ENCODE measurements around the gene THYN1. TPM values are rescaled to one million over a fixed set of nuclear protein-coding genes. Genes with fewer than 3 reads are reported as not detected.
A peak's percentile ranks its signal among the peaks of the same experiment; 100 is the strongest.

Gene THYN1
- total and polyA plus RNA-seq, 2 of the 13 experiments (the other 11 are each of a cell fraction or from before 2014, with no cell fraction given): 36.1 to 87.6 TPM

DNA sequence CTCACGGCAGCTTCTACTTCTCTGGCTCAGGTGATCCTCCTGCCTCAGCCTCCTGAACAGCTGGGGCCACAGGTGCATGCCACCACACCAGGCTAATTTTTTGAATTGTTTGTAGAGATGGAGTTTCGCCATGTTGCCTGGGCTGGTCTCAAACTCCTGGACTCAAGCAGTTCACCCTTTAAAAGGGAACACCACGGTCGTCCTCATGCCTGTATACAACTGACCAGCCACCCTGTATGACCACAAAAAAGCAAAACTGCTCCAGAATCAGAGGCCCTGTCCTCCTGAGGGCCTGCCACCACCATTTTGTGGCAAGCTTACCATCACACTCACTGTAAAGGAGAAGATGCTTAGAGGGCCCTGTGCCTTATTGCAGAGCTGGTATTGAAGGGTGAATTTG lies 25.2 kb upstream of the THYN1 start:
- ATAC-seq (no peak), DNase-seq (ENCODE audit: low spot score) (no peak), FAIRE-seq (no peak)
- Histone ChIP-seq H3K27me3 (ENCODE audit: control insufficient read depth in 1 of 2, insufficient read depth in 2 of 2, low read length in 2 of 2) (peaks cover 6 to 75% of the 10 kb centered on the region in 2 experiments), H3K4me1 (ENCODE audit: insufficient read depth, low read length) (no peaks in the 10 kb centered on the region; the same call in 1 of the 2 replicates), H4K20me1 (ENCODE audit: insufficient read depth, low read length) (no peaks in the 10 kb centered on the region), H3K36me3 (replicated peaks in 1 of 2; ENCODE audit: control insufficient read depth in 1 of 2, insufficient read depth in 2 of 2, low read length in 2 of 2) (no peaks in the 10 kb centered on the region), H3K9ac (ENCODE audit: insufficient read depth, low read depth, low read length) (no peak overlapping the region), H3K27ac (ENCODE audit: extremely low read length, insufficient read depth, low read length) (no peak overlapping the region), H3K4me3 (replicated peaks in 1 of 3; ENCODE audit: insufficient read depth in 1 of 3, low read depth in 2 of 3, low read length in 3 of 3) (no peak overlapping the region), H3K79me2 (ENCODE audit: insufficient read depth, low read length) (no peaks in the 10 kb centered on the region), H3K4me2 (ENCODE audit: low read depth, low read length) (no peak overlapping the region), H2AFZ (ENCODE audit: low read length) (no peak overlapping the region), H3K9me3 (ENCODE audit: low read length) (no peaks in the 10 kb centered on the region)
- WGBS (ENCODE audit: low lambda C conversion rate): 11% methylated on average over 4 of the region's 4 CpGs
- POLR2A ChIA-PET: no interaction called here
- TF ChIP-seq ZNF550 (CRISPR knock-in tag; IDR thresholded peaks at IDR 0.05; ENCODE audit: borderline replicate concordance): no peak
- no peak for TF ChIP-seq KAT7 (CRISPR knock-in tag; IDR thresholded peaks at IDR 0.05; ENCODE audit: borderline replicate concordance)
- CTCF ChIA-PET (ENCODE audit: low intra/inter-chr PET ratio, low total read pairs): no interaction called here
- intact Hi-C loops (cut with micrococcal nuclease; ENCODE audit: unreplicated experiment): no loop called here
- BruUV-seq (replicated peaks): no TSS peak
- in situ Hi-C loops (cut with HindIII; ENCODE audit: extremely low pct_ligation_motif_present, low pct_unique_long_range_greater_than_20kb): no loop called here

DNA sequence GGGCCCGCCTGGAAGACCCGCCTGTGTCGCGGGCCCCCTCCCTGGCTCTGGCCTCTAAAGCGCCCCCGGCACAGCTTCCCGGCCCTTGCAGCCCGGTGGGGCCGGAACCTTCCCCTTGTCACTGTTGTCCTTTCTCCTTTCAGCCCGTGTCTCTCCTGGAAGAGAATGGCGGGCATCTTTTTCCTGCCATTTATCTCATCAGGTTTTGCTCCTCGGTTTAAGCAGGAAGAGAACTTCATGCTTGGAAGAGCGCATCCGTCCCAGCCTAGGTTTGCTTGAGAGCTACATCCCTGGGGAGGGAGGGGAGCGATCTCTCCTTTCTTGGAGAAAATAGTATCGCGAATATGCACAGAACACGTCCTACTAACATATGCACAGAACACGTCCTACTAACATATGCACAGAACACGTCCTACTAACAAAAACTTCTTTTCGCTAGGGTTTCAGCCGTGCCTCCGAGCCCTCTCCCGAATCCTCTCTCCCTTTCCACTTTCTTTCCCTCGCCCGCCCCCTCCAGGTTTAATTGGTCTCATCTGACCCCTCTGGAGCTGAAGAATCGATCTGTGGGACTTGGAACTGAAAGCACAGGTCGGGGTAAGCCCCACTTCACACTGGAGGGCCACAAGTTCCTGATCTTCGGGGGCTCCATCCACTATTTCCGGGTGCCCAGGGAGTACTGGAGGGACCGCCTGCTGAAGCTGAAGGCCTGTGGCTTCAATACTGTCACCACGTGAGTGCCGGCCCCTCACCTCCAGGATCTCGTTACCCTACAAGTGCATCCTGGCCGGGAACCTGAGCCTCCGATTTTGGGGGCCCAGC lies 24.2 kb upstream of the THYN1 start:
- ATAC-seq (no peak), DNase-seq (ENCODE audit: low spot score) (no peak), FAIRE-seq (no peak)
- ChIA-PET CTCF (ENCODE audit: low intra/inter-chr PET ratio, low total read pairs) (no interaction called here), POLR2A (no interaction called here)
- Histone ChIP-seq H3K9ac (ENCODE audit: insufficient read depth, low read depth, low read length) (no peak overlapping the region), H3K4me1 (ENCODE audit: insufficient read depth, low read length) (peaks cover 9% of the 10 kb centered on the region), H3K36me3 (replicated peaks in 1 of 2; ENCODE audit: control insufficient read depth in 1 of 2, insufficient read depth in 2 of 2, low read length in 2 of 2) (no peaks in the 10 kb centered on the region), H3K4me3 (replicated peaks in 1 of 3; ENCODE audit: insufficient read depth in 1 of 3, low read depth in 2 of 3, low read length in 3 of 3) (no peak overlapping the region), H3K4me2 (ENCODE audit: low read depth, low read length) (no peak overlapping the region), H3K27me3 (ENCODE audit: control insufficient read depth in 1 of 2, insufficient read depth in 2 of 2, low read length in 2 of 2) (peaks cover 6 to 69% of the 10 kb centered on the region in 2 experiments), H3K9me3 (ENCODE audit: low read length) (no peaks in the 10 kb centered on the region), H3K27ac (ENCODE audit: extremely low read length, insufficient read depth, low read length) (no peak overlapping the region), H4K20me1 (ENCODE audit: insufficient read depth, low read length) (no peaks in the 10 kb centered on the region), H2AFZ (ENCODE audit: low read length) (no peak overlapping the region), H3K79me2 (ENCODE audit: insufficient read depth, low read length) (no peaks in the 10 kb centered on the region)
- BruUV-seq (replicated peaks): no TSS peak
- TF ChIP-seq POLR2A (IDR thresholded peaks at IDR 0.05; ENCODE audit: insufficient read depth in 1 of 2, low read depth in 2 of 2, low read length in 2 of 2) (no peak), ZNF343 (CRISPR knock-in tag; IDR thresholded peaks at IDR 0.05) (no peak), ZNF235 (CRISPR knock-in tag; IDR thresholded peaks at IDR 0.05; ENCODE audit: borderline replicate concordance) (no peak), EZH2 (conservative IDR thresholded peaks at IDR 0.05; ENCODE audit: low read depth, low read length) (peak; percentile 66; the same call in 1 of the 2 replicates)
- intact Hi-C loops (cut with micrococcal nuclease; ENCODE audit: unreplicated experiment) (no loop called here), in situ Hi-C loops (cut with HindIII; ENCODE audit: extremely low pct_ligation_motif_present, low pct_unique_long_range_greater_than_20kb) (no loop called here)
- 34% methylated on average over 34 of the region's 36 CpGs for WGBS (ENCODE audit: low lambda C conversion rate)
